Measurements from ENCODE around the gene MRPL50.
"Not testable (repeated sequence)": the region's sequence is repeated elsewhere in the genome, so short reads cannot be mapped to it uniquely, and the experiment has no call there.

MRPL50 gene

GRCh38 chr9:101400120-101400519, 1.7 kb upstream of the MRPL50 start:
- Mint-ChIP-seq H3K27ac (peak overlapping the region; percentile 100), H3K4me1 (ENCODE audit: low read depth) (peaks cover 66% of the 10 kb centered on the region), H3K27me3 (no peaks in the 10 kb centered on the region), H3K36me3 (ENCODE audit: low read depth) (peaks cover 96% of the 10 kb centered on the region), H3K4me3 (peak overlapping the region; percentile 100), H3K9me3 (peaks cover 36% of the 10 kb centered on the region)
- no peak for DNase-seq

GRCh38 chr9:101399643-101399970, 1.2 kb upstream of the MRPL50 start:
- Mint-ChIP-seq H3K27ac (peak overlapping the region; percentile 100), H3K9me3 (peaks cover 33% of the 10 kb centered on the region), H3K36me3 (ENCODE audit: low read depth) (peaks cover 96% of the 10 kb centered on the region), H3K4me1 (ENCODE audit: low read depth) (peaks cover 71% of the 10 kb centered on the region), H3K27me3 (no peaks in the 10 kb centered on the region), H3K4me3 (peak overlapping the region; percentile 100)
- no peak for DNase-seq

- peak overlapping the region; percentile 100 for H3K27ac Mint-ChIP-seq
- peaks cover 96% of the 10 kb centered on the region for H3K36me3 Mint-ChIP-seq (ENCODE audit: low read depth)
- peaks cover 35% of the 10 kb centered on the region for H3K9me3 Mint-ChIP-seq
- peaks cover 76% of the 10 kb centered on the region for H3K4me1 Mint-ChIP-seq (ENCODE audit: low read depth)
- no peak for DNase-seq
- no peaks in the 10 kb centered on the region for H3K27me3 Mint-ChIP-seq
- peak overlapping the region; percentile 100 for H3K4me3 Mint-ChIP-seq
These were observed 668 bp upstream of the MRPL50 start for GRCh38 chr9:101398930-101399642.

GRCh38 chr9:101397746-101398067, 711 bp downstream of the MRPL50 start:
- Mint-ChIP-seq H3K27me3 (no peaks in the 10 kb centered on the region), H3K4me3 (peak overlapping the region; percentile 100), H3K4me1 (ENCODE audit: low read depth) (peaks cover 78% of the 10 kb centered on the region), H3K9me3 (peaks cover 29% of the 10 kb centered on the region), H3K27ac (peak overlapping the region; percentile 100), H3K36me3 (ENCODE audit: low read depth) (peaks cover 96% of the 10 kb centered on the region)
- no peak for DNase-seq

- no peaks in the 10 kb centered on the region for H3K27me3 Mint-ChIP-seq
- peaks cover 70% of the 10 kb centered on the region for H3K4me1 Mint-ChIP-seq (ENCODE audit: low read depth)
- H3K4me3 Mint-ChIP-seq: no peak overlapping the region
- peaks cover 96% of the 10 kb centered on the region for H3K36me3 Mint-ChIP-seq (ENCODE audit: low read depth)
- peaks cover 21% of the 10 kb centered on the region for H3K9me3 Mint-ChIP-seq
- H3K27ac Mint-ChIP-seq: peak overlapping the region; percentile 7
- DNase-seq: no peak
These were observed 3.7 kb downstream of the MRPL50 start for GRCh38 chr9:101394687-101395086.

- DNase-seq: no peak
- Mint-ChIP-seq H3K36me3 (ENCODE audit: low read depth) (peaks cover 97% of the 10 kb centered on the region), H3K9me3 (peaks cover 21% of the 10 kb centered on the region), H3K4me1 (ENCODE audit: low read depth) (peaks cover 68% of the 10 kb centered on the region), H3K4me3 (no peak overlapping the region), H3K27ac (no peak overlapping the region), H3K27me3 (no peaks in the 10 kb centered on the region)
These were observed 5.3 kb downstream of the MRPL50 start for GRCh38 chr9:101393135-101393534.

- no peaks in the 10 kb centered on the region for H3K27me3 Mint-ChIP-seq
- no peak overlapping the region for H3K27ac Mint-ChIP-seq
- peaks cover 32% of the 10 kb centered on the region for H3K4me1 Mint-ChIP-seq (ENCODE audit: low read depth)
- H3K4me3 Mint-ChIP-seq: no peak overlapping the region
- H3K36me3 Mint-ChIP-seq (ENCODE audit: low read depth): peaks cover 81% of the 10 kb centered on the region
- peaks cover 24% of the 10 kb centered on the region for H3K9me3 Mint-ChIP-seq
- DNase-seq: no peak
These were observed 9.9 kb downstream of the MRPL50 start for GRCh38 chr9:101388507-101388993.

GRCh38 chr9:101387871-101388506, 10.4 kb downstream of the MRPL50 start:
- Mint-ChIP-seq H3K27me3 (no peaks in the 10 kb centered on the region), H3K4me1 (ENCODE audit: low read depth) (peaks cover 28% of the 10 kb centered on the region), H3K36me3 (ENCODE audit: low read depth) (peaks cover 75% of the 10 kb centered on the region), H3K9me3 (peaks cover 22% of the 10 kb centered on the region), H3K4me3 (no peak overlapping the region), H3K27ac (peak overlapping the region; percentile 20)
- DNase-seq: no peak

GRCh38 chr9:101384873-101385536, 13.4 kb downstream of the MRPL50 start, which contains the start of gene BAAT:
TSS of gene BAAT (minus strand) at chr9:101385006. CDS start at chr9:101371404, 13,602 bp downstream.
- DNase-seq; H3K4me3 Mint-ChIP-seq; H3K27me3 Mint-ChIP-seq; H3K27ac Mint-ChIP-seq; H3K4me1 Mint-ChIP-seq (ENCODE audit: low read depth): not testable (repeated sequence)
- Mint-ChIP-seq H3K36me3 (ENCODE audit: low read depth) (peaks cover 45% of the 10 kb centered on the region), H3K9me3 (peaks cover 14% of the 10 kb centered on the region)

GRCh38 chr9:101383361-101383760, 15.1 kb downstream of the MRPL50 start:
- Mint-ChIP-seq H3K4me3 (no peak overlapping the region), H3K27ac (no peak overlapping the region), H3K27me3 (peaks cover 6% of the 10 kb centered on the region), H3K9me3 (peaks cover 16% of the 10 kb centered on the region), H3K4me1 (ENCODE audit: low read depth) (peaks cover 5% of the 10 kb centered on the region), H3K36me3 (ENCODE audit: low read depth) (peaks cover 31% of the 10 kb centered on the region)
- no peak for DNase-seq

- DNase-seq: no peak
- Mint-ChIP-seq H3K4me1 (ENCODE audit: low read depth) (no peaks in the 10 kb centered on the region), H3K9me3 (peaks cover 19% of the 10 kb centered on the region), H3K36me3 (ENCODE audit: low read depth) (peaks cover 20% of the 10 kb centered on the region), H3K4me3 (no peak overlapping the region), H3K27me3 (peaks cover 12% of the 10 kb centered on the region), H3K27ac (no peak overlapping the region)
These were observed 16.5 kb downstream of the MRPL50 start for GRCh38 chr9:101381833-101382342.

- H3K36me3 Mint-ChIP-seq (ENCODE audit: low read depth): peaks cover 15% of the 10 kb centered on the region
- H3K9me3 Mint-ChIP-seq: peaks cover 17% of the 10 kb centered on the region
- peaks cover 18% of the 10 kb centered on the region for H3K27me3 Mint-ChIP-seq
- H3K27ac Mint-ChIP-seq: no peak overlapping the region
- H3K4me1 Mint-ChIP-seq (ENCODE audit: low read depth): no peaks in the 10 kb centered on the region
- DNase-seq: no peak
- H3K4me3 Mint-ChIP-seq: no peak overlapping the region
These were observed 17.3 kb downstream of the MRPL50 start for GRCh38 chr9:101381118-101381517.

- no peak for DNase-seq
- Mint-ChIP-seq H3K4me1 (ENCODE audit: low read depth) (no peaks in the 10 kb centered on the region), H3K27me3 (peaks cover 23% of the 10 kb centered on the region), H3K4me3 (no peak overlapping the region), H3K27ac (no peak overlapping the region), H3K9me3 (peaks cover 11% of the 10 kb centered on the region), H3K36me3 (ENCODE audit: low read depth) (peaks cover 9% of the 10 kb centered on the region)
These were observed 18.1 kb downstream of the MRPL50 start for GRCh38 chr9:101380295-101380694.

GRCh38 chr9:101376111-101376848, 22.1 kb downstream of the MRPL50 start:
- no peak for DNase-seq
- Mint-ChIP-seq H3K4me1 (ENCODE audit: low read depth) (no peaks in the 10 kb centered on the region), H3K27ac (no peak overlapping the region), H3K9me3 (peaks cover 4% of the 10 kb centered on the region), H3K27me3 (peaks cover 23% of the 10 kb centered on the region), H3K36me3 (ENCODE audit: low read depth) (no peaks in the 10 kb centered on the region), H3K4me3 (no peak overlapping the region)

All from activated T-cell treated with anti-CD3 and anti-CD28 coated beads, Interleukin-2, amount 50 U/mL, for 24 hours (primary cell).